Osteoblast (primary cell): ENCODE data around the gene C1orf210. TPM values are rescaled to one million over a fixed set of nuclear protein-coding genes. Genes with fewer than 3 reads are reported as not detected.

ENCODE experiments used
- DNase-seq: peaks from one replicate; pipeline ENCODE4 v3.0.0; 2011; ENCODE audit warnings: low spot score, mixed read lengths; ENCODE audit not compliant: insufficient read length; ENCODE audit errors: missing footprints
- H2AFZ ChIP-seq: 2 replicates; pipeline ENCODE4 v1.6.0; 2011; ENCODE audit warnings: mild to moderate bottlenecking, low read length
- H3K27ac ChIP-seq: 2 replicates; pipeline ENCODE4 v1.5.1; 2011; ENCODE audit warnings: mild to moderate bottlenecking, low read depth, low read length, moderate library complexity
- H3K27me3 ChIP-seq: 2 replicates; pipeline ENCODE4 v1.6.0; 2012; ENCODE audit warnings: mild to moderate bottlenecking, control low read depth, inconsistent platforms, low read length, moderate library complexity; ENCODE audit not compliant: insufficient read depth
- H3K36me3 ChIP-seq: 2 replicates; pipeline ENCODE4 v1.5.1; 2011; ENCODE audit warnings: mild to moderate bottlenecking, low read length, control low read depth, moderate library complexity; ENCODE audit not compliant: insufficient read depth
- H3K4me1 ChIP-seq: 2 replicates; pipeline ENCODE4 v1.5.1; 2011; ENCODE audit warnings: mild to moderate bottlenecking, low read length, control low read depth, moderate library complexity; ENCODE audit not compliant: insufficient read depth
- H3K4me2 ChIP-seq: 2 replicates; pipeline ENCODE4 v1.6.0; 2011; ENCODE audit warnings: mild to moderate bottlenecking, low read length; ENCODE audit not compliant: insufficient read depth
- H3K4me3 ChIP-seq: fragments of 200-600 bp; sonication (generic); 3 replicates; pipeline ENCODE4 v1.5.1; 2012; ENCODE audit warnings: mild to moderate bottlenecking, low read length, inconsistent platforms; ENCODE audit not compliant: insufficient read depth
- H3K79me2 ChIP-seq: 2 replicates; pipeline ENCODE4 v1.6.0; 2012; ENCODE audit warnings: mild to moderate bottlenecking, low read length, control low read depth, inconsistent platforms; ENCODE audit not compliant: insufficient read depth
- H3K9me3 ChIP-seq: 2 replicates; pipeline ENCODE4 v1.5.1; 2011; ENCODE audit warnings: low read depth, low read length, control low read depth
- H4K20me1 ChIP-seq: 2 replicates; pipeline ENCODE4 v1.6.0; 2012; ENCODE audit warnings: mild to moderate bottlenecking, low read length, control low read depth; ENCODE audit not compliant: insufficient read depth
- CTCF ChIP-seq: IDR thresholded peaks from 2 replicates; pipeline ENCODE4 v1.5.1; 2011; ENCODE audit warnings: mild to moderate bottlenecking, low read depth, low read length, moderate library complexity; ENCODE audit errors: extremely low read depth
- total RNA-seq: library from RNA; depleted of rRNA; stranded (reverse); fragments of >200 nt; gene quantifications from 2 replicates; pipeline ENCODE4 v1.2.3, GENCODE V29; 2012

Gene C1orf210
- total RNA-seq, 1 donor = not detected

GRCh38 chr1:43280692-43281091 is 4.7 kb downstream of the C1orf210 start:
- H3K27ac ChIP-seq = no peak overlapping the region
- H3K27me3 ChIP-seq = peaks cover 2% of the 10 kb centered on the region
- H3K9me3 ChIP-seq = no peaks in the 10 kb centered on the region
- no peaks in the 10 kb centered on the region for H3K4me1 ChIP-seq
- no peaks in the 10 kb centered on the region for H3K79me2 ChIP-seq
- no peak overlapping the region for H3K4me2 ChIP-seq
- no peak for DNase-seq
- no peak overlapping the region for H3K4me3 ChIP-seq
- TF ChIP-seq CTCF = no peak
- no peaks in the 10 kb centered on the region for H4K20me1 ChIP-seq
- H2AFZ ChIP-seq = no peak overlapping the region
- H3K36me3 ChIP-seq = no peaks in the 10 kb centered on the region

- no peak for TF ChIP-seq CTCF
- DNase-seq = no peak
- Histone ChIP-seq H3K4me2 (no peak overlapping the region), H3K79me2 (no peaks in the 10 kb centered on the region), H3K9me3 (no peaks in the 10 kb centered on the region), H3K27me3 (peaks cover 2% of the 10 kb centered on the region), H4K20me1 (no peaks in the 10 kb centered on the region), H2AFZ (no peak overlapping the region), H3K27ac (no peak overlapping the region), H3K4me1 (no peaks in the 10 kb centered on the region), H3K36me3 (no peaks in the 10 kb centered on the region), H3K4me3 (no peak overlapping the region)
Measured at GRCh38 chr1:43279666-43280065, 5.7 kb downstream of the C1orf210 start.

DNA sequence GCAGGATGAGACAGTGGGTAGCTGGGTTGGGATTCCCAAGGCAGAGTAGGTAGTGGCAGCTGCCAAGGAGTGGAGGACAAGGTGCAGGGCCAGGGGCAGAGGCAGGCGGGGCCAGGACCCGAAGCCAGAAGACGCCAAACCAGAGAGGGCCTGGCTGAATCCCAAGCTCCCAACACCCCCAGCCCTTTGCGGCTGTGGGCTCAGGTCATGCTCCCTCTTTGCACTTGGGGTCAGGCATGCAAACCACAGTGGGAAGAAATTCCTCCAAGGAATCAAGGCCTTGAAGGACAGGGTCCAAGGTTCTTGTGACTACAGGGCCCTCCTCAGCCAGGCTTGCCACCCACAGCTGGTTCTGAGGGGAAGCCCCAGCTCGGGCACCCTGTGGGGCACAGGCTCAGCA is 6.2 kb downstream of the C1orf210 start:
- Histone ChIP-seq H3K27ac (no peak overlapping the region), H3K9me3 (no peaks in the 10 kb centered on the region)

More for the DNA sequence above, 6.2 kb downstream of the C1orf210 start:
- no peak overlapping the region for H2AFZ ChIP-seq
- H3K4me2 ChIP-seq = no peak overlapping the region
- TF ChIP-seq CTCF = no peak
- DNase-seq = no peak
- no peaks in the 10 kb centered on the region for H3K4me1 ChIP-seq
- H3K36me3 ChIP-seq = no peaks in the 10 kb centered on the region
- peaks cover 2% of the 10 kb centered on the region for H3K27me3 ChIP-seq
- H3K4me3 ChIP-seq = no peak overlapping the region
- no peaks in the 10 kb centered on the region for H4K20me1 ChIP-seq
- no peaks in the 10 kb centered on the region for H3K79me2 ChIP-seq
